ENCODE data around the gene GSX2. TPM values are rescaled to one million over a fixed set of nuclear protein-coding genes. Genes with fewer than 3 reads are reported as not detected.

The GSX2 gene
- total RNA-seq, 2 experiments from 2014 or later: not detected

- H3K4me3 Mint-ChIP-seq: peak overlapping the region; percentile 69
- no peak for TF ChIP-seq CTCF (IDR thresholded peaks at IDR 0.05)
- H3K36me3 Mint-ChIP-seq (ENCODE audit: low read depth): peaks cover 13% of the 10 kb centered on the region
- CTCF ChIA-PET: interaction anchor here (0.6 to 3.3 kb wide), 4 partner anchors 9 to 177 kb away, joined by 3 to 13 read pairs (median 4); no protein-coding TSS in a partner anchor
- POLR2A ChIA-PET: interaction anchor here (0.8 kb wide), 1 partner anchor 15 kb away, joined by 4 read pairs; no protein-coding TSS in a partner anchor
- ATAC-seq (peak; percentile 69), DNase-seq (no peak)
- intact Hi-C loops (cut with micrococcal nuclease): no loop called here
- no peaks in the 10 kb centered on the region for H3K27me3 Mint-ChIP-seq
- peak overlapping the region; percentile 74 for H3K27ac Mint-ChIP-seq
- no peaks in the 10 kb centered on the region for H3K9me3 Mint-ChIP-seq
- peaks cover 68% of the 10 kb centered on the region for H3K4me1 Mint-ChIP-seq (ENCODE audit: low read depth)
Measured at GRCh38 chr4:54056360-54056759, 43.6 kb upstream of the GSX2 start.

DNA sequence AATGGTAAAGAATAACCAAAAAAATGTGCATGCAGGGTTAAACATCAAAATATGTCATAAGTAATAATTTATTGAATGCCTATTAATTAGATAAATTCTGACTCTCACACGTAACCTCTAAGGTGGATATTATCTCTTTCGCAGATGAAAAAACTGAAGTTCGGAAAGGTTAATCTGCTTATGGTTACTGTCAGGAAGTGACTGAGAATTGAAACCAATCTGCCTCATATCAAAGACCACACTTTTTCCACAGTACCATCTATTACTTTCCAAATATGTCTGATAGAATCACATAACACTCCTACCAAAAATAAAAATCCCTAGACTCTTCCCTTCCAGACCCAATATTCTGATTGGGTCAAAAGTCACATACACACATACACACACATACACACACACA, 41.8 kb upstream of the GSX2 start:
- peak overlapping the region; percentile 76 for H3K27ac Mint-ChIP-seq
- TF ChIP-seq CTCF (IDR thresholded peaks at IDR 0.05): no peak
- ATAC-seq: peak; percentile 68
- H3K4me1 Mint-ChIP-seq (ENCODE audit: low read depth): peaks cover 69% of the 10 kb centered on the region
- no peak for DNase-seq
- peaks cover 20% of the 10 kb centered on the region for H3K36me3 Mint-ChIP-seq (ENCODE audit: low read depth)
- H3K9me3 Mint-ChIP-seq: no peaks in the 10 kb centered on the region
- CTCF ChIA-PET: interaction anchor here (0.9 to 3.3 kb wide), 3 partner anchors 19 to 175 kb away, joined by 3 to 13 read pairs (median 3); no protein-coding TSS in a partner anchor
- intact Hi-C loops (cut with micrococcal nuclease): no loop called here
- H3K27me3 Mint-ChIP-seq: no peaks in the 10 kb centered on the region
- peak overlapping the region; percentile 69 for H3K4me3 Mint-ChIP-seq
- POLR2A ChIA-PET: interaction anchor here (0.7 to 1.7 kb wide), 2 partner anchors 169 to 369 kb away, joined by 3 read pairs; no protein-coding TSS in a partner anchor

DNA sequence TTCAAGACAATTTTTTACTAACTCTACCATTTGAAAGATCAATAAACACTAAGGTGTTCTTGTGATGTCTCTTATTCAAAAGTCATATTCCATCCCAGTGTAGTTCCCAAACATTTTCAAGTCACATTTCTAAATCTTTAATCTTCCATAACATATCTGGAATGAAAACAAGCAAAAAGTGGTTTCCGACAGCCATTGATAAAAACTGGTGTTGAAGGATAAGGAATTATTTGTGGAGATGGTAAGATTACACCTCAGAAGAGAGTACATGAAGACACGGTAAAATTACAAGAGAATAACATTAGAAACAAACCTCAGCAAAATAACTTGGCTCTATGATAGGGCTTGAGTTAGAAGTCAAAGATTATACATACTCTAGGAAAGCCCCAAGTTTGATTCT, 39.8 kb upstream of the GSX2 start:
- DNase-seq: no peak
- peaks cover 18% of the 10 kb centered on the region for H3K36me3 Mint-ChIP-seq (ENCODE audit: low read depth)
- no peaks in the 10 kb centered on the region for H3K9me3 Mint-ChIP-seq
- H3K4me1 Mint-ChIP-seq (ENCODE audit: low read depth): peaks cover 63% of the 10 kb centered on the region
- H3K4me3 Mint-ChIP-seq: peak overlapping the region; percentile 64
- POLR2A ChIA-PET: no interaction called here
- ATAC-seq: no peak
- no peak for TF ChIP-seq CTCF (IDR thresholded peaks at IDR 0.05)
- H3K27me3 Mint-ChIP-seq: no peaks in the 10 kb centered on the region
- CTCF ChIA-PET: interaction anchor here (0.7 kb wide), 1 partner anchor 791 kb away, joined by 4 read pairs; no protein-coding TSS in a partner anchor
- peak overlapping the region; percentile 77 for H3K27ac Mint-ChIP-seq
- intact Hi-C loops (cut with micrococcal nuclease): loop anchor here (5.0 kb wide), 1 partner anchor 37 kb away; no protein-coding TSS in a partner anchor

DNA sequence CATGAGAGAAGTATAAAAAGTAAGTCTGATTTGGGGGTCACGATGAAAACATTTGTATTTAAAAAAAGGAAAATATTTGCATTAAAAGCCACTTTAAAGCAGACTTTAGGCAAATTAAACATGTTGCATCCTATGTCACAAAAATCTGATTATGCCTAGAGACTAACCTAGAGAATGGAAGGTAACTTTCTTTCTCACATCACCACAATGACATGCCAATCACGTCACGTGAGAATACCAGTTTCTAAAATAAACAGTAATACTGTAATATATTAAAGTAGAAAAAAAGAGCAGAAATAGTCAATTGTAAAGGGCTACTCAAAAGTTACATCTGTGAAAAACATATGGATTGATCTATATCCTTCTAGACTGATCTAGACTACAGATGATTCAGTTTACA, 38.9 kb upstream of the GSX2 start:
- DNase-seq: no peak
- intact Hi-C loops (cut with micrococcal nuclease): loop anchor here (5.0 kb wide), 1 partner anchor 36 kb away; no protein-coding TSS in a partner anchor
- Mint-ChIP-seq H3K4me3 (peak overlapping the region; percentile 85), H3K4me1 (ENCODE audit: low read depth) (peaks cover 66% of the 10 kb centered on the region), H3K27ac (peak overlapping the region; percentile 25), H3K27me3 (no peaks in the 10 kb centered on the region), H3K36me3 (ENCODE audit: low read depth) (peaks cover 13% of the 10 kb centered on the region), H3K9me3 (no peaks in the 10 kb centered on the region)
- CTCF ChIA-PET: no interaction called here
- POLR2A ChIA-PET: no interaction called here
- ATAC-seq: no peak
- TF ChIP-seq CTCF (IDR thresholded peaks at IDR 0.05): no peak

- Mint-ChIP-seq H3K4me3 (peak overlapping the region; percentile 85), H3K36me3 (ENCODE audit: low read depth) (peaks cover 13% of the 10 kb centered on the region), H3K9me3 (no peaks in the 10 kb centered on the region), H3K4me1 (ENCODE audit: low read depth) (peaks cover 59% of the 10 kb centered on the region), H3K27me3 (no peaks in the 10 kb centered on the region), H3K27ac (peak overlapping the region; percentile 36)
- no peak for TF ChIP-seq CTCF (IDR thresholded peaks at IDR 0.05)
- CTCF ChIA-PET: interaction anchor here (1.1 kb wide), 1 partner anchor 172 kb away, joined by 3 read pairs; no protein-coding TSS in a partner anchor
- ATAC-seq (no peak), DNase-seq (no peak)
- POLR2A ChIA-PET: interaction anchor here (1.2 kb wide), 1 partner anchor 32 kb away, joined by 3 read pairs; no protein-coding TSS in a partner anchor
- intact Hi-C loops (cut with micrococcal nuclease): loop anchor here (5.0 kb wide), 1 partner anchor 35 kb away; no protein-coding TSS in a partner anchor
Measured at GRCh38 chr4:54061873-54062272, 38.1 kb upstream of the GSX2 start.

Measured in activated CD8-positive, alpha-beta T cell treated with anti-CD3 and anti-CD28 coated beads for 36 hours (primary cell).